ENCODE results near the gene PRKG1.

DNA sequence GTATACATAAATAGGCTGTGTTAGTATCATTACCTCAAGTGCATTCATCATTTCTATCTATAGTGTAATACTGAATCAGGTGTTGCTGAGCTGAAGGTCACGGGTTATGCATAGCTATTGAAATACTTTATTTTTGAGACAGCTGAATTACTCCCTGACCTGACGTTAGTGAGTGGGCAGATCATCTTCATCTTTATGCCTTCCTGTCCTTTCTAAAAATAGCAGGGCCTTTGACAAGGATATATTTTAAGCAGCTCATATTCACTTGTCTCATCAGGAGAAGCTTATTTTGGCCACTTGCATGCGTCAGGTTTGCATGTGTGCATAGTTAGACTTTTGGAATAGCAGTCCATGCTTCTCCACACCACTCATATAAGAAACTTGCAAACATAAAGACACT, 1176.2 kb downstream of the PRKG1 start:
- TF ChIP-seq CTCF (IDR thresholded peaks at IDR 0.05; ENCODE audit: insufficient read depth, low read length), result no peak
- no peak for TF ChIP-seq SPI1 (IDR thresholded peaks at IDR 0.05; ENCODE audit: borderline replicate concordance, low read depth)
- TF ChIP-seq REST (IDR thresholded peaks at IDR 0.05; ENCODE audit: insufficient replicate concordance, low read depth), result no peak
- no peak for TF ChIP-seq GABPA (IDR thresholded peaks at IDR 0.05; ENCODE audit: low read depth)
- TF ChIP-seq POLR2AphosphoS5 (IDR thresholded peaks at IDR 0.05; ENCODE audit: low read depth), result no peak

Measured in HL-60 (cell line).